ENCODE data around the gene MAS1L.

The MAS1L gene

GRCh38 chr6:29496961-29497360 lies 9.2 kb upstream of the MAS1L start:
- no peak overlapping the region for H3K4me3 ChIP-seq (replicated peaks; ENCODE audit: low read depth, low read length)
- no peak for DNase-seq (ENCODE audit: extremely low read depth, low read depth)
- no peak for TF ChIP-seq CTCF (IDR thresholded peaks at IDR 0.05; ENCODE audit: low read depth, low read length, missing control alignments)

- no peak overlapping the region for H3K4me3 ChIP-seq (replicated peaks; ENCODE audit: low read depth, low read length)
- DNase-seq (ENCODE audit: extremely low read depth, low read depth) = no peak
- no peak for TF ChIP-seq CTCF (IDR thresholded peaks at IDR 0.05; ENCODE audit: low read depth, low read length, missing control alignments)
These were observed 7.8 kb upstream of the MAS1L start for GRCh38 chr6:29495571-29495970.

- H3K4me3 ChIP-seq (replicated peaks; ENCODE audit: low read depth, low read length) = no peak overlapping the region
- no peak for DNase-seq (ENCODE audit: extremely low read depth, low read depth)
- no peak for TF ChIP-seq CTCF (IDR thresholded peaks at IDR 0.05; ENCODE audit: low read depth, low read length, missing control alignments)
These were observed 6.4 kb upstream of the MAS1L start for GRCh38 chr6:29494131-29494530.

- no peak overlapping the region for H3K4me3 ChIP-seq (replicated peaks; ENCODE audit: low read depth, low read length)
- DNase-seq (ENCODE audit: extremely low read depth, low read depth) = no peak
- TF ChIP-seq CTCF (IDR thresholded peaks at IDR 0.05; ENCODE audit: low read depth, low read length, missing control alignments) = no peak
These were observed 5.5 kb upstream of the MAS1L start for GRCh38 chr6:29493261-29493660.

- no peak for DNase-seq (ENCODE audit: extremely low read depth, low read depth)
- no peak for TF ChIP-seq CTCF (IDR thresholded peaks at IDR 0.05; ENCODE audit: low read depth, low read length, missing control alignments)
- H3K4me3 ChIP-seq (replicated peaks; ENCODE audit: low read depth, low read length) = no peak overlapping the region
These were observed 3.8 kb upstream of the MAS1L start for GRCh38 chr6:29491574-29491973.

- H3K4me3 ChIP-seq (replicated peaks; ENCODE audit: low read depth, low read length) = no peak overlapping the region
- TF ChIP-seq CTCF (IDR thresholded peaks at IDR 0.05; ENCODE audit: low read depth, low read length, missing control alignments) = no peak
These were observed 2.8 kb upstream of the MAS1L start for GRCh38 chr6:29490552-29490951.

GRCh38 chr6:29490055-29490454 lies 2.3 kb upstream of the MAS1L start:
- DNase-seq (ENCODE audit: extremely low read depth, low read depth) = no peak
- no peak overlapping the region for H3K4me3 ChIP-seq (replicated peaks; ENCODE audit: low read depth, low read length)
- no peak for TF ChIP-seq CTCF (IDR thresholded peaks at IDR 0.05; ENCODE audit: low read depth, low read length, missing control alignments)

More at GRCh38 chr6:29490552-29490951, 2.8 kb upstream of the MAS1L start:
- DNase-seq (ENCODE audit: extremely low read depth, low read depth) = no peak

All from HFF-Myc (cell line).